ENCODE measurements around the gene CCNC.

CCNC gene

GRCh38 chr6:99521633-99522151 is 46.8 kb downstream of the CCNC start:
- TF ChIP-seq CTCF (conservative IDR thresholded peaks at IDR 0.05) = no peak
- peak overlapping the region; percentile 90 for H3K27ac ChIP-seq

- peak; percentile 90 for TF ChIP-seq CTCF (conservative IDR thresholded peaks at IDR 0.05)
- peak overlapping the region; percentile 90 for H3K27ac ChIP-seq
Measured at GRCh38 chr6:99520855-99521632, 47.4 kb downstream of the CCNC start.

GRCh38 chr6:99519446-99519845 is 49.0 kb downstream of the CCNC start:
- H3K27ac ChIP-seq = no peak overlapping the region
- TF ChIP-seq CTCF (conservative IDR thresholded peaks at IDR 0.05) = no peak

- no peak for TF ChIP-seq CTCF (conservative IDR thresholded peaks at IDR 0.05)
- peak overlapping the region; percentile 85 for H3K27ac ChIP-seq
Measured at GRCh38 chr6:99514089-99514488, 54.4 kb downstream of the CCNC start.

GRCh38 chr6:99512033-99512432 is 56.4 kb downstream of the CCNC start:
- TF ChIP-seq CTCF (conservative IDR thresholded peaks at IDR 0.05) = no peak
- H3K27ac ChIP-seq = no peak overlapping the region

GRCh38 chr6:99507648-99508047 is 60.8 kb downstream of the CCNC start:
- no peak overlapping the region for H3K27ac ChIP-seq
- TF ChIP-seq CTCF (conservative IDR thresholded peaks at IDR 0.05) = no peak

GRCh38 chr6:99501762-99502161 is 66.7 kb downstream of the CCNC start:
- TF ChIP-seq CTCF (conservative IDR thresholded peaks at IDR 0.05) = no peak
- H3K27ac ChIP-seq = no peak overlapping the region

All from VCaP (cell line).